ENCODE measurements around the gene APOBEC3A.

- TF ChIP-seq, protein P1, sequence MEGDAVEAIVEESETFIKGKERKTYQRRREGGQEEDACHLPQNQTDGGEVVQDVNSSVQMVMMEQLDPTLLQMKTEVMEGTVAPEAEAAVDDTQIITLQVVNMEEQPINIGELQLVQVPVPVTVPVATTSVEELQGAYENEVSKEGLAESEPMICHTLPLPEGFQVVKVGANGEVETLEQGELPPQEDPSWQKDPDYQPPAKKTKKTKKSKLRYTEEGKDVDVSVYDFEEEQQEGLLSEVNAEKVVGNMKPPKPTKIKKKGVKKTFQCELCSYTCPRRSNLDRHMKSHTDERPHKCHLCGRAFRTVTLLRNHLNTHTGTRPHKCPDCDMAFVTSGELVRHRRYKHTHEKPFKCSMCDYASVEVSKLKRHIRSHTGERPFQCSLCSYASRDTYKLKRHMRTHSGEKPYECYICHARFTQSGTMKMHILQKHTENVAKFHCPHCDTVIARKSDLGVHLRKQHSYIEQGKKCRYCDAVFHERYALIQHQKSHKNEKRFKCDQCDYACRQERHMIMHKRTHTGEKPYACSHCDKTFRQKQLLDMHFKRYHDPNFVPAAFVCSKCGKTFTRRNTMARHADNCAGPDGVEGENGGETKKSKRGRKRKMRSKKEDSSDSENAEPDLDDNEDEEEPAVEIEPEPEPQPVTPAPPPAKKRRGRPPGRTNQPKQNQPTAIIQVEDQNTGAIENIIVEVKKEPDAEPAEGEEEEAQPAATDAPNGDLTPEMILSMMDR (IDR thresholded peaks at IDR 0.05; ENCODE audit: borderline replicate concordance, extremely low read depth, low read length, poor library complexity, severe bottlenecking): no peak
- TF ChIP-seq EZH2 (IDR thresholded peaks at IDR 0.05; ENCODE audit: borderline replicate concordance, low read depth, low read length, severe bottlenecking): no peak
Observed at GRCh38 chr22:38951734-38952133, 5.7 kb upstream of the APOBEC3A start.

Measured in DND-41 (cell line).